Stimulated activated CD8-positive, alpha-beta memory T cell treated with anti-CD3 and anti-CD28 coated beads, Interleukin-7, amount 100 ng/mL, for 1 hour (primary cell): Measurements from ENCODE around the gene SMCHD1.
"Not testable (repeated sequence)": the region's sequence is repeated elsewhere in the genome, so short reads cannot be mapped to it uniquely, and the experiment has no call there.

Source experiments
- DNase-seq, 2 donors: peaks; one replicate each; pipeline ENCODE4 v3.0.0-alpha.2; 2020; ENCODE audit warnings: low read depth in 2 of 2

SMCHD1 gene

GRCh38 chr18:2852460-2852859 lies 196.9 kb downstream of the SMCHD1 start:
- not testable (repeated sequence) for DNase-seq

- DNase-seq: no peak
Observed at GRCh38 chr18:2853173-2853925, 197.8 kb downstream of the SMCHD1 start.

GRCh38 chr18:2853926-2854664 lies 198.6 kb downstream of the SMCHD1 start:
- no peak for DNase-seq
